T-helper 2 cell treated with Interferon-gamma antibody and Interleukin-4, amounts not matched to agents 5 μg/mL and 100 μg/mL, for 36 hours (primary cell): ENCODE results near the gene ZBTB46.

ENCODE experiments used
- DNase-seq: peaks from one replicate; pipeline ENCODE4 v3.0.0; 2021; ENCODE audit warnings: low spot score
- H3K27ac Mint-ChIP-seq: one replicate; pipeline ENCODE4 v1.8.0; 2021; ENCODE audit warnings: mild to moderate bottlenecking, mixed read lengths
- H3K27me3 Mint-ChIP-seq: one replicate; pipeline ENCODE4 v1.8.0; 2021; ENCODE audit warnings: low read depth, mixed read lengths
- H3K36me3 Mint-ChIP-seq: one replicate; pipeline ENCODE4 v1.8.0; 2021; ENCODE audit warnings: low read depth, mixed read lengths
- H3K4me1 Mint-ChIP-seq: one replicate; pipeline ENCODE4 v1.8.0; 2021; ENCODE audit warnings: low read depth, mixed read lengths
- H3K4me3 Mint-ChIP-seq: one replicate; pipeline ENCODE4 v1.8.0; 2022; ENCODE audit warnings: mild to moderate bottlenecking, moderate library complexity, mixed read lengths
- H3K9me3 Mint-ChIP-seq: one replicate; pipeline ENCODE4 v1.8.0; 2021; ENCODE audit warnings: mixed read lengths

Gene ZBTB46

GRCh38 chr20:63825331-63826118 is 5.5 kb downstream of the ZBTB46 start:
- H3K9me3 Mint-ChIP-seq, result no peaks in the 10 kb centered on the region

GRCh38 chr20:63823691-63824311 is 7.3 kb downstream of the ZBTB46 start:
- H3K36me3 Mint-ChIP-seq, result no peaks in the 10 kb centered on the region
- no peaks in the 10 kb centered on the region for H3K4me1 Mint-ChIP-seq
- H3K9me3 Mint-ChIP-seq, result no peaks in the 10 kb centered on the region
- no peak overlapping the region for H3K27ac Mint-ChIP-seq
- DNase-seq, result no peak
- H3K27me3 Mint-ChIP-seq, result peaks cover 29% of the 10 kb centered on the region
- H3K4me3 Mint-ChIP-seq, result no peak overlapping the region

More at GRCh38 chr20:63825331-63826118, 5.5 kb downstream of the ZBTB46 start:
- no peak for DNase-seq
- Mint-ChIP-seq H3K36me3 (no peaks in the 10 kb centered on the region), H3K4me1 (peaks cover 8% of the 10 kb centered on the region), H3K27me3 (peaks cover 42% of the 10 kb centered on the region), H3K4me3 (no peak overlapping the region), H3K27ac (no peak overlapping the region)

- DNase-seq, result no peak
- no peaks in the 10 kb centered on the region for H3K4me1 Mint-ChIP-seq
- H3K36me3 Mint-ChIP-seq, result no peaks in the 10 kb centered on the region
- no peaks in the 10 kb centered on the region for H3K9me3 Mint-ChIP-seq
- H3K27me3 Mint-ChIP-seq, result peaks cover 18% of the 10 kb centered on the region
- H3K4me3 Mint-ChIP-seq, result no peak overlapping the region
- no peak overlapping the region for H3K27ac Mint-ChIP-seq
Observed at GRCh38 chr20:63822276-63822696, 8.8 kb downstream of the ZBTB46 start.

- Mint-ChIP-seq H3K27me3 (peaks cover 15% of the 10 kb centered on the region), H3K4me3 (no peak overlapping the region), H3K36me3 (no peaks in the 10 kb centered on the region), H3K27ac (no peak overlapping the region), H3K9me3 (no peaks in the 10 kb centered on the region), H3K4me1 (no peaks in the 10 kb centered on the region)
- no peak for DNase-seq
Observed at GRCh38 chr20:63821811-63822210, 9.3 kb downstream of the ZBTB46 start.

- peaks cover 4% of the 10 kb centered on the region for H3K27me3 Mint-ChIP-seq
- no peaks in the 10 kb centered on the region for H3K4me1 Mint-ChIP-seq
- H3K27ac Mint-ChIP-seq, result no peak overlapping the region
- no peak for DNase-seq
- H3K9me3 Mint-ChIP-seq, result no peaks in the 10 kb centered on the region
- no peaks in the 10 kb centered on the region for H3K36me3 Mint-ChIP-seq
- peak overlapping the region; percentile 18 for H3K4me3 Mint-ChIP-seq
Observed at GRCh38 chr20:63819224-63819921, 11.7 kb downstream of the ZBTB46 start.

GRCh38 chr20:63815615-63816253 is 15.3 kb downstream of the ZBTB46 start:
- Mint-ChIP-seq H3K27ac (no peak overlapping the region), H3K9me3 (no peaks in the 10 kb centered on the region), H3K4me1 (no peaks in the 10 kb centered on the region), H3K4me3 (no peak overlapping the region), H3K27me3 (no peaks in the 10 kb centered on the region), H3K36me3 (no peaks in the 10 kb centered on the region)
- DNase-seq, result no peak

- DNase-seq, result no peak
- Mint-ChIP-seq H3K27me3 (no peaks in the 10 kb centered on the region), H3K9me3 (no peaks in the 10 kb centered on the region), H3K4me1 (no peaks in the 10 kb centered on the region), H3K36me3 (no peaks in the 10 kb centered on the region), H3K4me3 (no peak overlapping the region), H3K27ac (no peak overlapping the region)
Observed at GRCh38 chr20:63814891-63815614, 16.0 kb downstream of the ZBTB46 start.

GRCh38 chr20:63811491-63811875 is 19.6 kb downstream of the ZBTB46 start:
- H3K4me1 Mint-ChIP-seq, result no peaks in the 10 kb centered on the region
- H3K27ac Mint-ChIP-seq, result no peak overlapping the region

GRCh38 chr20:63810730-63811490 is 20.2 kb downstream of the ZBTB46 start:
- Mint-ChIP-seq H3K4me1 (no peaks in the 10 kb centered on the region), H3K27me3 (no peaks in the 10 kb centered on the region), H3K27ac (no peak overlapping the region), H3K9me3 (no peaks in the 10 kb centered on the region), H3K4me3 (no peak overlapping the region), H3K36me3 (no peaks in the 10 kb centered on the region)
- DNase-seq, result no peak

More at GRCh38 chr20:63811491-63811875, 19.6 kb downstream of the ZBTB46 start:
- Mint-ChIP-seq H3K9me3 (no peaks in the 10 kb centered on the region), H3K4me3 (no peak overlapping the region), H3K27me3 (no peaks in the 10 kb centered on the region), H3K36me3 (no peaks in the 10 kb centered on the region)
- no peak for DNase-seq

GRCh38 chr20:63809856-63810255 is 21.2 kb downstream of the ZBTB46 start:
- Mint-ChIP-seq H3K4me1 (no peaks in the 10 kb centered on the region), H3K27me3 (no peaks in the 10 kb centered on the region), H3K36me3 (no peaks in the 10 kb centered on the region), H3K4me3 (no peak overlapping the region), H3K27ac (no peak overlapping the region), H3K9me3 (no peaks in the 10 kb centered on the region)
- no peak for DNase-seq

GRCh38 chr20:63808964-63809674 is 21.9 kb downstream of the ZBTB46 start:
- no peaks in the 10 kb centered on the region for H3K4me1 Mint-ChIP-seq
- no peak for DNase-seq
- H3K4me3 Mint-ChIP-seq, result no peak overlapping the region
- no peaks in the 10 kb centered on the region for H3K36me3 Mint-ChIP-seq
- no peaks in the 10 kb centered on the region for H3K9me3 Mint-ChIP-seq
- no peak overlapping the region for H3K27ac Mint-ChIP-seq
- no peaks in the 10 kb centered on the region for H3K27me3 Mint-ChIP-seq

- H3K36me3 Mint-ChIP-seq, result no peaks in the 10 kb centered on the region
- no peaks in the 10 kb centered on the region for H3K9me3 Mint-ChIP-seq
- H3K27ac Mint-ChIP-seq, result no peak overlapping the region
Observed at GRCh38 chr20:63808145-63808724, 22.8 kb downstream of the ZBTB46 start.

More at GRCh38 chr20:63808145-63808724, 22.8 kb downstream of the ZBTB46 start:
- Mint-ChIP-seq H3K4me1 (peaks cover 3% of the 10 kb centered on the region), H3K27me3 (peaks cover 3% of the 10 kb centered on the region), H3K4me3 (no peak overlapping the region)
- no peak for DNase-seq
